Measurements from ENCODE around the gene DOK1.

Gene DOK1

DNA sequence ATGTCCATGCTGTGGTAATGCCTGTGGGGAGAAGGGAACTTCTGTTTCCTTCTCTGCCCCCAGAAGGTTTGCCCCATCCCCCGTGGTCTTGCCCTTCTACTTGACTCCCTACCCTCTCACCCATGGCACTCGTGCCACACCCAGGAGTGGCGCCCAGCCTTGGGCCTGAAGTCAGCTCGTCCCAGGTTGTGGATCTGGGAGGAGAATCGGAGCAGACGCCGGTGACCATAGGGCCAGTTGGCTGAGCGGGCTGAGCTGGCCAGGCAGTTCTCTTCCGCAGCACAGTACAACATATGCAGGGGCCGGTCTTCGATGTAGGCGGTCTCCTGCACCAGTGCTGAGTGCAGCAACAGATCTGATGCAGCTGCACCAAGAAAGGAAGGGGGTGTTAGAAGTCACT lies 20.1 kb upstream of the DOK1 start:
- no peak for DNase-seq (ENCODE audit: extremely low read depth, low read depth)
- TF ChIP-seq, protein P1, sequence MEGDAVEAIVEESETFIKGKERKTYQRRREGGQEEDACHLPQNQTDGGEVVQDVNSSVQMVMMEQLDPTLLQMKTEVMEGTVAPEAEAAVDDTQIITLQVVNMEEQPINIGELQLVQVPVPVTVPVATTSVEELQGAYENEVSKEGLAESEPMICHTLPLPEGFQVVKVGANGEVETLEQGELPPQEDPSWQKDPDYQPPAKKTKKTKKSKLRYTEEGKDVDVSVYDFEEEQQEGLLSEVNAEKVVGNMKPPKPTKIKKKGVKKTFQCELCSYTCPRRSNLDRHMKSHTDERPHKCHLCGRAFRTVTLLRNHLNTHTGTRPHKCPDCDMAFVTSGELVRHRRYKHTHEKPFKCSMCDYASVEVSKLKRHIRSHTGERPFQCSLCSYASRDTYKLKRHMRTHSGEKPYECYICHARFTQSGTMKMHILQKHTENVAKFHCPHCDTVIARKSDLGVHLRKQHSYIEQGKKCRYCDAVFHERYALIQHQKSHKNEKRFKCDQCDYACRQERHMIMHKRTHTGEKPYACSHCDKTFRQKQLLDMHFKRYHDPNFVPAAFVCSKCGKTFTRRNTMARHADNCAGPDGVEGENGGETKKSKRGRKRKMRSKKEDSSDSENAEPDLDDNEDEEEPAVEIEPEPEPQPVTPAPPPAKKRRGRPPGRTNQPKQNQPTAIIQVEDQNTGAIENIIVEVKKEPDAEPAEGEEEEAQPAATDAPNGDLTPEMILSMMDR (IDR thresholded peaks at IDR 0.05; ENCODE audit: low read depth, low read length) = no peak

DNA sequence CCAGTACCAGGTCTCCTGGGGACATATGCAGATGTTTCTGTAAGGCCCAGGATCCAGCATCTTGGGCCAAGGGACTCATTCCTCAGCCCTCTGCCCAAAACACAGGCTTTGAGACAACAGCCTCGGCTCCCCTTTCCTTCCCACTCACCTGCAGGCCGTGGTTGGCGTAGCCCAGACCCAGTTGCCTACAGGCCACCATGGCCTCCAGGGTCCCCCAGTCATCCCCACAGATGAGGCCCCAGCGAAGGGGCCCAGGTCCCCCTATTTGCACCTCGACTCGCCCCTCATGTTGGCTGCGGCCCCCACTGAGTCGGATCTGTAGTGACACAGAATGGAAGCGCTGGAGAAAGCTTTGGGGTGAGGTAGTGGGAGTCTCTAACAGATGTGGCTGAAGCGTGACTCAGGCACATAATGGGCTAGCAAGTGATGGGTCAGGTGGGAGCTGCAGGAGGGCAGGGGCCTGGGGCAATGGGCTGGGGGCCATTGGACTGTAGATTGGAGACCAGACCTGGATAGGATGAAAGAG lies 19.0 kb upstream of the DOK1 start:
- TF ChIP-seq, protein P1 (IDR thresholded peaks at IDR 0.05; ENCODE audit: low read depth, low read length) = no peak

DNA sequence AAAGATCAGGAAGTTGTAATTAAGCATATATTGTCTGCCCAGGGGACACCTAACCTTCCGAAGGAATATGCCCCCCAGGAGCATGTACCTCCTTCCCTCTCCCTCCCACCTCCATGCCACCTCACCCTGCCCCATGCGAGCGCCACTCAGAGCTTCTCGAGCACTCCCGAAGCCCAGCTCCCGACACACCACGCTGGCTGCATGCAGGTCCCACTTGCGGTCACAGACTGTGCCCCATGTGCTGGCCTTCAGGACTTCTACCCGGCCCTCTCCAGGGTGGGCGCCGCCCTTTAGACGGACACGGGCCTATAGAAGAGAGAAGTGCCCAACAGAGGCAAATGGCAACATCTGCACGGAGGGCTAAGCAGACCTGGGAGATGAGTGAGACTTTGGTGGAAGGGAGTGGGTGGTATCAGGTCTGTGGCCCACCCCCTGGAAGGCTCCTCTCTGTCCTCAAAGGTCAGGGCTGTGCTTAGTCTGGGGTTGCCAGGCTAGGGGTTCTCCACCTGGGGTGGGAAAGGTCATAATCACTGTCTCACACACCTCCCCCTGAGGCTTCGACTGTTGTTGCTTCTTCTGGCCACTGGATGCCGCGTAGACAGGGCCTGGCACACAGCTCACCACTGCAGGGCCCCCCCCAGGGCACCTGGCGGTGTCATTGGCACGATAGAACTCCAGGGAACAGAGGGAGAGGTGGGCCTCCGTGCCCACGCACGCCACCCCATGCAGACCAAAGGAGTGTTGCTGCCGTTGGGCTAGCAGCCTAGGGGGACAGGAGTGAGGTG lies 18.2 kb upstream of the DOK1 start:
- TF ChIP-seq, protein P1 (IDR thresholded peaks at IDR 0.05; ENCODE audit: low read depth, low read length) = no peak

More for the DNA sequence above, 19.0 kb upstream of the DOK1 start:
- no peak for DNase-seq (ENCODE audit: extremely low read depth, low read depth)

DNA sequence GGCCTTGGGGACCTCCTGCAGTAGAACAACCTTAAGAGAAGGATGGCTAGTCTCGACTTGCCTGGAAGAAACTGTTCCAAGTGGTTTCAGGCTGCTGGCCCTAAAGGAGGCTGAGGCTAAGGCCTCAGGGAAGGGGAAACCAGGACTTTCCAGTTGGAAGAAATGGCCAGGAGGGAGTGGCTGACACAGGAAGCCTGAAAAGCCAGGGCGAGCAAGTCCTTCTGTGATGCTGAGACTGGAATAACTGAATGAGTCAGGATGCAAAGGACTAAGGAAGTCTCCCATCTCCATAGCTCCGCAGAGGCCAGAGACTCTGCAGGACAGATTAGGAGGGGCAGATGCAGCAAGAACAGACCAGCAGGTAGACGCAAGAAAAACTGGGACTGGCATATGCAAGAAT lies 17.4 kb upstream of the DOK1 start:
- TF ChIP-seq, protein P1 (IDR thresholded peaks at IDR 0.05; ENCODE audit: low read depth, low read length) = no peak
- DNase-seq (ENCODE audit: extremely low read depth, low read depth) = no peak

More for the DNA sequence above, 18.2 kb upstream of the DOK1 start:
- no peak for DNase-seq (ENCODE audit: extremely low read depth, low read depth)

DNA sequence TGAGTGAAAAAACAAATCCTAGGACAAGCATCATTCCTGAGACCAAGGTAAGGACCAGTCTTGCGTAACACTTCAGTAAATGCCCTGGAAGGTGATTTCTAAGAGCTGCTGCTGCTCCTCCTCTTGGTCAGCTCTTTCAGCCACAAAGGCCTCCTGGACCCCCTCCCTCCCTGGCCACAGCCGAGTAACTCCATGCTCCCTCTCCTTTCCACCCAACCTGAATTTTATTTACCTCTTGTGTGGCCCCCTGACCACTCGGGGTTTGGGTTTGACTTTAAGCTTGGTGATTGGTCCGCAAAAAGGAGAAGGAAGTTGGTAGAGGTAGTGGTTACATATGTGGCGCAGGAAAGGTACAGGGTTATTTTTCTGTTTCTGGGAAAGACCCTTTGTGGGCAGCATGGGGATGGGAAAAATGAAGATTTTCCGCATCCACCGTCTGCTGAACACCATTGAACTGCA lies 15.6 kb upstream of the DOK1 start:
- DNase-seq (ENCODE audit: extremely low read depth, low read depth) = no peak
- TF ChIP-seq, protein P1 (IDR thresholded peaks at IDR 0.05; ENCODE audit: low read depth, low read length) = no peak

DNA sequence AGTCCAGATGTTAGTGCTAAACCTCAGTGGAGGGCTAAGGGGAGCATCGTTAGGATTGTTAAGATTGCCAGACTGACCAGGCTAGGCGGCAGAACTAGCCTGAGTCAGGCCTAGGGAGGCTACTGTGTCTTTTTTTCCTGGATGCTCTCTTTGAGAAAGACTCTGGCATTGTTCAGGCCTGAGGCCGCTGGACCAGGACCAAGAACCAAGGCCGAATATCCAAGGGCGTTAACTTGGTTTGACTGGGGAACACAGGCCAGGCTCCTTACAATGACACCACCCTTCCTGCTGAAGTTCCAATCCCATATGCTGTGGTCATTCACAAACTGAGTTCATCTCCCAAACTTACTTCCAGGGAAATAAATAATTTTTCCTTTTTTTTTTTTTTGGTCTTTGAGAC lies 14.2 kb upstream of the DOK1 start:
- TF ChIP-seq, protein P1 (IDR thresholded peaks at IDR 0.05; ENCODE audit: low read depth, low read length) = no peak
- DNase-seq (ENCODE audit: extremely low read depth, low read depth) = no peak

DNA sequence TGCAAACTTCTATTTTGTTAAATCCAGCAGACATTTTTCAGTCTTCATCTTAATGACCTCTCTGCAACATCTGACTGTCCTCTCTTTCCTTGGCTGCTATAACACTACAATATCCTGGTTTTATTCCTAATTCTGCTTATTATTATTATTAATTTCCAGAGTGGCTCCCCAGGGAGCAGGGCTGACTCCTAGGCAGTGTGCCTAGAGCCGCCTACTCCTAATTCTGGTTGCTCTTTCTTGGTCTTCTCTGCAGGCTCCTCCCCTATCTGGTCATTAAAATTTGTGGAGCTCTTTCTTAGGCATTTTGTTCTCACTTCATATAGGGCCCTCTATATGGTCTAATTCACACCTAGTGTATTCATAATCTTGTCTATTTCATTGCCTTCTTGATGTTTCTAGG lies 11.5 kb upstream of the DOK1 start:
- TF ChIP-seq, protein P1 (IDR thresholded peaks at IDR 0.05; ENCODE audit: low read depth, low read length) = no peak
- no peak for DNase-seq (ENCODE audit: extremely low read depth, low read depth)

All from AG09319 (cell line).